ENCODE data around the gene DISC1.

GRCh38 chr1:231774719-231775335 lies 148.2 kb downstream of the DISC1 start:
- TF ChIP-seq EZH2 (IDR thresholded peaks at IDR 0.05; ENCODE audit: insufficient read depth, poor library complexity, severe bottlenecking): no peak
- no peak for TF ChIP-seq EZH2phosphoT487 (IDR thresholded peaks at IDR 0.05; ENCODE audit: insufficient read depth, low read depth)

Data from GM23248 (cell line).